GM18498 (cell line): Measurements from ENCODE around the gene MMP15.
A peak's percentile ranks its signal among the peaks of the same experiment; 100 is the strongest.

Experiments
- ATAC-seq: cut with Tn5 transposase; IDR thresholded peaks from one replicate; pipeline ENCODE4 v1.9.1; 2021; ENCODE audit warnings: mild to moderate bottlenecking, moderate library complexity; ENCODE audit not compliant: unreplicated experiment

MMP15 gene

GRCh38 chr16:58018803-58019202 lies 6.8 kb upstream of the MMP15 start:
- no peak for ATAC-seq

GRCh38 chr16:58019866-58020538 lies 5.6 kb upstream of the MMP15 start:
- no peak for ATAC-seq

GRCh38 chr16:58020628-58021521 lies 4.7 kb upstream of the MMP15 start:
- ATAC-seq: no peak

- no peak for ATAC-seq
Measured at GRCh38 chr16:58021661-58022551, 3.6 kb upstream of the MMP15 start.

GRCh38 chr16:58022601-58023371 lies 2.8 kb upstream of the MMP15 start:
- no peak for ATAC-seq

GRCh38 chr16:58024486-58025350 lies 836 bp upstream of the MMP15 start:
- ATAC-seq: no peak

- ATAC-seq: peak; percentile 30
Measured at GRCh38 chr16:58026139-58026704, 668 bp downstream of the MMP15 start.

- ATAC-seq: no peak
Measured at GRCh38 chr16:58026705-58027160, 1.2 kb downstream of the MMP15 start.

- no peak for ATAC-seq
Measured at GRCh38 chr16:58027161-58027915, 1.8 kb downstream of the MMP15 start.

- ATAC-seq: no peak
Measured at GRCh38 chr16:58027916-58028455, 2.4 kb downstream of the MMP15 start.

- ATAC-seq: no peak
Measured at GRCh38 chr16:58028541-58029070, 3.1 kb downstream of the MMP15 start.

GRCh38 chr16:58029410-58029809 lies 3.9 kb downstream of the MMP15 start:
- ATAC-seq: no peak

- no peak for ATAC-seq
Measured at GRCh38 chr16:58030136-58030840, 4.7 kb downstream of the MMP15 start.

GRCh38 chr16:58031016-58031800 lies 5.7 kb downstream of the MMP15 start:
- no peak for ATAC-seq

GRCh38 chr16:58032710-58033293 lies 7.2 kb downstream of the MMP15 start:
- no peak for ATAC-seq

GRCh38 chr16:58034128-58034685 lies 8.7 kb downstream of the MMP15 start:
- no peak for ATAC-seq
